WTC11 (cell line): Measurements from ENCODE around the gene MAGEB3. TPM values are rescaled to one million over a fixed set of nuclear protein-coding genes. Genes with fewer than 3 reads are reported as not detected.

Experiments used
- ATAC-seq: fragments of 200-7000 bp; cut with Tn5 transposase; 2 replicates; pipeline ENCODE4 v1.10.0; 2021; ENCODE audit warnings: mild to moderate bottlenecking, moderate library complexity
- Bru-seq: library from RNA; stranded (reverse); fragments of 400-500 nt; gene quantifications from one replicate; lab custom pipeline; 2021; lab: Mats Ljungman, UMichigan
- CTCF ChIA-PET: fragments of 300-600 bp; sonication (Branson Sonifier 250); formaldehyde crosslinking; loops from one replicate; lab custom pipeline; 2021; ENCODE audit warnings: antibody characterized with exemption; lab: Charles Lee
- POLR2A ChIA-PET: fragments of 350-600 bp; sonication (Branson Sonifier 250); formaldehyde crosslinking; loops from one replicate; lab custom pipeline; 2021; ENCODE audit warnings: antibody characterized with exemption; lab: Charles Lee
- DNase-seq: peaks from one replicate; pipeline ENCODE4 v3.0.0; 2021; ENCODE audit warnings: low spot score
- H3K27ac Mint-ChIP-seq: 2 replicates; pipeline ENCODE4 v1.8.0; 2021; ENCODE audit warnings: mixed read lengths
- H3K27me3 Mint-ChIP-seq: 2 replicates; pipeline ENCODE4 v1.8.0; 2021; ENCODE audit warnings: low read depth, mild to moderate bottlenecking, moderate library complexity, mixed read lengths
- H3K36me3 Mint-ChIP-seq: 2 replicates; pipeline ENCODE4 v1.8.0; 2021; ENCODE audit warnings: mixed read lengths
- H3K4me1 Mint-ChIP-seq: 2 replicates; pipeline ENCODE4 v1.8.0; 2022; ENCODE audit warnings: mixed read lengths
- H3K4me3 Mint-ChIP-seq: 2 replicates; pipeline ENCODE4 v1.8.0; 2021; ENCODE audit warnings: mild to moderate bottlenecking, moderate library complexity, mixed read lengths
- H3K9me3 Mint-ChIP-seq: 2 replicates; pipeline ENCODE4 v1.8.0; 2021; ENCODE audit warnings: mixed read lengths
- AR ChIP-seq: fragments of 250-450 bp; sonication (Bioruptor Pico); IDR thresholded peaks from 2 replicates; pipeline ENCODE4 v1.9.0; 2021; ENCODE audit warnings: mild to moderate bottlenecking
- ATF1 ChIP-seq: sonication (generic); formaldehyde crosslinking; IDR thresholded peaks from 2 replicates; pipeline ENCODE4 v1.8.1; 2023; ENCODE audit warnings: mild to moderate bottlenecking, moderate library complexity, missing genetic modification reagents
- ATF3 ChIP-seq: sonication (generic); formaldehyde crosslinking; conservative IDR thresholded peaks from 2 replicates; pipeline ENCODE4 v1.8.1; 2022; ENCODE audit warnings: mild to moderate bottlenecking, missing genetic modification reagents
- FOXP4 ChIP-seq: sonication (generic); formaldehyde crosslinking; IDR thresholded peaks from 2 replicates; pipeline ENCODE4 v1.8.0; 2022; ENCODE audit warnings: mild to moderate bottlenecking, missing genetic modification reagents
- IRF2 ChIP-seq: sonication (generic); formaldehyde crosslinking; IDR thresholded peaks from 2 replicates; pipeline ENCODE4 v1.8.0; 2022; ENCODE audit warnings: low read depth, missing genetic modification reagents, borderline replicate concordance
- NFATC4 ChIP-seq: fragments of 250-450 bp; sonication (Bioruptor Pico); IDR thresholded peaks from 2 replicates; pipeline ENCODE4 v1.9.0; 2021; ENCODE audit warnings: mild to moderate bottlenecking
- NFYB ChIP-seq: sonication (generic); formaldehyde crosslinking; conservative IDR thresholded peaks from 2 replicates; pipeline ENCODE4 v1.8.0; 2022; ENCODE audit warnings: low read depth, missing genetic modification reagents
- NR3C1 ChIP-seq: sonication (generic); formaldehyde crosslinking; conservative IDR thresholded peaks from 2 replicates; pipeline ENCODE4 v1.8.1; 2023; ENCODE audit warnings: low read depth, mild to moderate bottlenecking, missing genetic modification reagents
- OVOL2 ChIP-seq: fragments of 250-450 bp; sonication (Bioruptor Pico); IDR thresholded peaks from 2 replicates; pipeline ENCODE4 v1.9.0; 2021; ENCODE audit warnings: mild to moderate bottlenecking, borderline replicate concordance
- PREB ChIP-seq: sonication (generic); formaldehyde crosslinking; IDR thresholded peaks from 2 replicates; pipeline ENCODE4 v1.8.1; 2022; ENCODE audit warnings: mild to moderate bottlenecking, missing genetic modification reagents, moderate library complexity, borderline replicate concordance
- SMAD4 ChIP-seq: sonication (generic); formaldehyde crosslinking; IDR thresholded peaks from 2 replicates; pipeline ENCODE4 v1.8.0; 2022; ENCODE audit warnings: mild to moderate bottlenecking, missing genetic modification reagents
- STAT6 ChIP-seq: sonication (generic); formaldehyde crosslinking; conservative IDR thresholded peaks from 2 replicates; pipeline ENCODE4 v1.8.1; 2023; ENCODE audit warnings: mild to moderate bottlenecking, low read depth, missing genetic modification reagents, moderate library complexity
- TP53 ChIP-seq: sonication (generic); formaldehyde crosslinking; IDR thresholded peaks from 2 replicates; pipeline ENCODE4 v1.8.1; 2023; ENCODE audit warnings: mild to moderate bottlenecking, missing genetic modification reagents
- ZNF263 ChIP-seq: sonication (generic); formaldehyde crosslinking; IDR thresholded peaks from 2 replicates; pipeline ENCODE4 v1.8.1; 2022; ENCODE audit warnings: low read depth, mild to moderate bottlenecking, moderate library complexity, missing genetic modification reagents
- ZNF425 ChIP-seq: fragments of 250-450 bp; sonication (Bioruptor Pico); conservative IDR thresholded peaks from 2 replicates; pipeline ENCODE4 v1.9.0; 2021; ENCODE audit warnings: mild to moderate bottlenecking
- ZNF671 ChIP-seq: fragments of 250-450 bp; sonication (Bioruptor Pico); IDR thresholded peaks from 2 replicates; pipeline ENCODE4 v1.8.0; 2021; ENCODE audit warnings: mild to moderate bottlenecking
- long read RNA-seq, 3 experiments: library from RNA in 1 of 3; library from capped mRNA in 1 of 3; library from polyadenylated mRNA in 1 of 3; unstranded in 2 of 3; stranded (forward) in 1 of 3; transcript quantifications; one replicate each; pipeline ENCODE4 v2.0.0, GENCODE V29; 2021
- total RNA-seq: library from RNA; stranded (reverse); gene quantifications from 3 replicates; pipeline ENCODE4 v1.2.3, GENCODE V29; 2021

The MAGEB3 gene
- total RNA-seq (0.11 TPM in 1 of 3 replicates, not detected in the others), Bru-seq, nascent RNA (not detected)
- long read RNA-seq, experiment 1: 0 reads
- long read RNA-seq, experiment 2: 0 reads
- long read RNA-seq, experiment 3: 0 reads

GRCh38 chrX:30230395-30230794, at the start of gene MAGEB3:
MAGEB3 (plus strand) TSS chrX:30230657; CDS start chrX:30235925, 5,268 bp downstream.
- no peaks in the 10 kb centered on the region for H3K36me3 Mint-ChIP-seq
- DNase-seq (no peak), ATAC-seq (peak; percentile 55)
- no peak within 1 kb of the TSS for H3K27ac Mint-ChIP-seq
- ChIA-PET POLR2A (no interaction called here), CTCF (no interaction called here)
- H3K27me3 Mint-ChIP-seq: no peaks in the 10 kb centered on the region; the same call in 1 of the 2 replicates
- no peak within 1 kb of the TSS for H3K4me3 Mint-ChIP-seq
- no peaks in the 10 kb centered on the region for H3K9me3 Mint-ChIP-seq
- no peak for TF ChIP-seq OVOL2 (CRISPR knock-in tag)
- no peak for TF ChIP-seq FOXP4
- no peak for TF ChIP-seq AR (CRISPR knock-in tag)
- TF ChIP-seq ZNF263 (CRISPR knock-in tag): no peak
- TF ChIP-seq ZNF425 (CRISPR knock-in tag): no peak
- TF ChIP-seq TP53: no peak
- no peak for TF ChIP-seq ATF3
- TF ChIP-seq NFATC4: no peak
- TF ChIP-seq NFYB (CRISPR knock-in tag): no peak
- no peak for TF ChIP-seq PREB (CRISPR knock-in tag)
- TF ChIP-seq ZNF671 (CRISPR knock-in tag): no peak
- H3K4me1 Mint-ChIP-seq: peaks cover 24% of the 10 kb centered on the region

GRCh38 chrX:30181353-30181752, 49.1 kb upstream of the MAGEB3 start:
- POLR2A ChIA-PET: no interaction called here
- TF ChIP-seq IRF2 (CRISPR knock-in tag) (no peak), NR3C1 (CRISPR knock-in tag) (no peak), ZNF671 (CRISPR knock-in tag) (no peak), STAT6 (CRISPR knock-in tag) (no peak), ATF1 (CRISPR knock-in tag) (no peak), SMAD4 (CRISPR knock-in tag) (no peak)
- H3K9me3 Mint-ChIP-seq: no peaks in the 10 kb centered on the region

More at GRCh38 chrX:30181353-30181752, 49.1 kb upstream of the MAGEB3 start:
- Mint-ChIP-seq H3K4me3 (no peak overlapping the region), H3K27ac (no peak overlapping the region), H3K27me3 (no peaks in the 10 kb centered on the region; the same call in 1 of the 2 replicates), H3K36me3 (no peaks in the 10 kb centered on the region), H3K4me1 (peaks cover 3% of the 10 kb centered on the region; the same call in 1 of the 2 replicates)
- DNase-seq: no peak
- CTCF ChIA-PET: interaction anchor here (1.7 kb wide), 1 partner anchor 15 kb away, joined by 6 read pairs; no protein-coding TSS in a partner anchor
- no peak for ATAC-seq
